ENCODE measurements around the gene SLC7A1. TPM values are rescaled to one million over a fixed set of nuclear protein-coding genes. Genes with fewer than 3 reads are reported as not detected.

SLC7A1 gene
- total and polyA plus RNA-seq, 8 donors, result 2.3 to 95.1 (median 21.2) TPM

DNA sequence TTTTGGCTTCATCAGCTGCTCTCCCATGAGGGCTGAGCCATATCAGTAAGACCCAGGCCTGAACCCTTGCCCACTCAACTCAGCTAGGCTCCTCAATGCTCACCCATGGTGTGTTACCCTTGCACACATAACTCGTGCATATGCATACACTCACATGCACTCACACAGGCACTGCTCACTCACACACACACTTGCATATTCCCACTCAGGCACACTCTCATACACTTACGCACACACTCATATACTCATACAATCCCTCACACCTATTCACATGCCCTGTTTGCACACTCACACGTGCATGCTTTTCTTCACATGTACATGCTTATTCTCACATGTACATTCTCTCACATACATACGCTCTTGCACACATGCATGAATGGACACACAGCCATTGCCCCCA, 93.8 kb downstream of the SLC7A1 start:
- no peak overlapping the region for H3K4me3 ChIP-seq
- H3K9me3 ChIP-seq, result no peaks in the 10 kb centered on the region
- WGBS, 5 donors, result 86 to 92% (median 90%) methylated on average over 4 of the region's 4 CpGs
- no peaks in the 10 kb centered on the region for H3K36me3 ChIP-seq
- H3K27ac ChIP-seq, result no peak overlapping the region
- peaks cover 0 to 10% (median 4%) of the 10 kb centered on the region in 4 donors for H3K4me1 ChIP-seq
- peaks cover 0 to 22% (median 7%) of the 10 kb centered on the region in 3 donors for H3K27me3 ChIP-seq
- DNase-seq, result no peak
- intact Hi-C loops (cut with DNase I; ENCODE audit: low total_unique reads), result loop anchor here (10.0 kb wide), 1 partner anchor 213 kb away; no protein-coding TSS in a partner anchor
- no peak for TF ChIP-seq EP300 (IDR thresholded peaks at IDR 0.05)
- no peak for TF ChIP-seq POLR2A (IDR thresholded peaks at IDR 0.05)
- no peak for TF ChIP-seq POLR2AphosphoS5 (IDR thresholded peaks at IDR 0.05)
- TF ChIP-seq CTCF (IDR thresholded peaks at IDR 0.05), result no peak

DNA sequence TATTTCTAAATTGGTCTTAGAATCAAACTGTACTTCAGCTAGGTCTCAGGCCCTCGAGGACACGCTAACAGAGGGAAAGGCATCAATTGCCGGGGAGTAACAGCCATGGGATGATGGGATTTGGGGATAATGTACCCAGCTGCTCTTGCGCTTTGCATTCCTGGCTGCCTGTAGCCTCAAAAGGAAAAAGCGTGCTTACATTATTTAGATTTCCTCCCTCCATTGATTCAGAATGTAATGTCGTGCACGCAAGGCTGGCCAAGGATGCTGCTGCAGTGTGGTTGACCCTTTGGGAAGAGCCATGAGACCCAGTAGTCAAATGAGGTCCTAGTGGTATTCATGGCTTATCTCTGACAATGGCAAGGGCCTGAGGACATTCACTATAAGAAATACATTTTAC, 95.1 kb downstream of the SLC7A1 start:
- Histone ChIP-seq H3K4me3 (no peak overlapping the region), H3K36me3 (no peaks in the 10 kb centered on the region), H3K27ac (no peak overlapping the region), H3K27me3 (peaks cover 0 to 18% (median 0%) of the 10 kb centered on the region in 3 donors), H3K9me3 (no peaks in the 10 kb centered on the region), H3K4me1 (peaks cover 0 to 17% (median 12%) of the 10 kb centered on the region in 4 donors)
- intact Hi-C loops (cut with DNase I; ENCODE audit: low total_unique reads), result loop anchor here (10.0 kb wide), 1 partner anchor 214 kb away; no protein-coding TSS in a partner anchor
- DNase-seq, result no peak
- WGBS, 5 donors, result 83 to 91% (median 89%) methylated on average over 7 of the region's 7 CpGs
- no peak for TF ChIP-seq POLR2AphosphoS5 (IDR thresholded peaks at IDR 0.05)
- TF ChIP-seq EP300 (IDR thresholded peaks at IDR 0.05), result no peak
- no peak for TF ChIP-seq POLR2A (IDR thresholded peaks at IDR 0.05)
- TF ChIP-seq CTCF (IDR thresholded peaks at IDR 0.05), result no peak

GRCh38 chr13:29499506-29500165, 95.9 kb downstream of the SLC7A1 start:
- Histone ChIP-seq H3K36me3 (no peaks in the 10 kb centered on the region), H3K4me3 (no peak overlapping the region), H3K27me3 (peaks cover 0 to 13% (median 0%) of the 10 kb centered on the region in 3 donors), H3K9me3 (no peaks in the 10 kb centered on the region), H3K27ac (no peak overlapping the region), H3K4me1 (peaks cover 0 to 17% (median 12%) of the 10 kb centered on the region in 4 donors)
- no peak for DNase-seq
- no peak for TF ChIP-seq EP300 (IDR thresholded peaks at IDR 0.05)
- no peak for TF ChIP-seq POLR2AphosphoS5 (IDR thresholded peaks at IDR 0.05)
- no peak for TF ChIP-seq CTCF (IDR thresholded peaks at IDR 0.05)
- TF ChIP-seq POLR2A (IDR thresholded peaks at IDR 0.05), result no peak
- 82 to 93% (median 85%) methylated on average over 4 to 7 of the region's 7 CpGs for WGBS, 5 donors
- intact Hi-C loops (cut with DNase I; ENCODE audit: low total_unique reads), result loop anchor here (10.0 kb wide), 1 partner anchor 215 kb away; no protein-coding TSS in a partner anchor

GRCh38 chr13:29498426-29499040, 97.0 kb downstream of the SLC7A1 start:
- no peak for DNase-seq
- H3K9me3 ChIP-seq, result no peaks in the 10 kb centered on the region
- intact Hi-C loops (cut with DNase I; ENCODE audit: low total_unique reads), result no loop called here
- H3K36me3 ChIP-seq, result no peaks in the 10 kb centered on the region
- TF ChIP-seq EP300 (IDR thresholded peaks at IDR 0.05), result no peak
- TF ChIP-seq POLR2AphosphoS5 (IDR thresholded peaks at IDR 0.05), result no peak
- no peak for TF ChIP-seq CTCF (IDR thresholded peaks at IDR 0.05)
- TF ChIP-seq POLR2A (IDR thresholded peaks at IDR 0.05), result no peak
- H3K4me3 ChIP-seq, result no peak overlapping the region
- H3K27ac ChIP-seq, result no peak overlapping the region
- peaks cover 0 to 13% (median 0%) of the 10 kb centered on the region in 3 donors for H3K27me3 ChIP-seq
- 88 to 93% (median 89%) methylated on average over 13 of the region's 13 CpGs for WGBS, 5 donors
- peaks cover 0 to 17% (median 12%) of the 10 kb centered on the region in 4 donors for H3K4me1 ChIP-seq
